ENCODE data around the gene TXLNA.

The TXLNA gene

DNA sequence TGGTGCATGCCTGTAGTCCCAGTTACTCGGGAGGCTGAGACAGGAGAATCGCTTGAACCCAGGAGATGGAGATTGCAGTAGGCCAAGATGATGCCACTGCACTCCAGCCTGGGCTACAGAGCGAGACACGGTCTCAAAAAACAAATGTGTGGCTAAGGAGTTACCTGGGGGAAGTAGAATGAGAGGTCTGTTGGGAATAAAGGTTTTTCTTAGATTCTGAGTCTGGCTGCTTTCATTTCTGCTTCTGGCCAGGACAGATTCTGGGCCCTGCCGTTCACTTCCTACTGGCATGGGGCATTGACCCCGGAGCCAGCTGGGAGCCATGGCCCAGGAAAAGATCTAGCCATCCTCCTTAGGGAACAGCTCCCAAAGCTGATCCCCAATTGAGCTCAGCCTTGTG lies 29.0 kb downstream of the TXLNA start:
- DNase-seq (ENCODE audit: low read depth) = no peak
- TF ChIP-seq CTCF (IDR thresholded peaks at IDR 0.05; ENCODE audit: low read depth, low read length, missing control alignments) = no peak
- no peak overlapping the region for H3K4me3 ChIP-seq (ENCODE audit: low read depth, low read length)
- in situ Hi-C loops (cut with HindIII; ENCODE audit: low sequenced_read_pairs) = loop anchor here (10.0 kb wide), 1 partner anchor 166 kb away; no protein-coding TSS in a partner anchor

- in situ Hi-C loops (cut with HindIII; ENCODE audit: low sequenced_read_pairs) = loop anchor here (10.0 kb wide), 1 partner anchor 166 kb away; no protein-coding TSS in a partner anchor
- TF ChIP-seq CTCF (IDR thresholded peaks at IDR 0.05; ENCODE audit: low read depth, low read length, missing control alignments) = no peak
- no peak within 1 kb of the TSS for H3K4me3 ChIP-seq (ENCODE audit: low read depth, low read length)
- no peak for DNase-seq (ENCODE audit: low read depth)
Observed at GRCh38 chr1:32208891-32209328, 29.4 kb downstream of the TXLNA start, which contains the start of gene DCDC2B. DCDC2B (plus strand) TSS chr1:32209089; CDS start chr1:32209094, 5 bp downstream.

DNA sequence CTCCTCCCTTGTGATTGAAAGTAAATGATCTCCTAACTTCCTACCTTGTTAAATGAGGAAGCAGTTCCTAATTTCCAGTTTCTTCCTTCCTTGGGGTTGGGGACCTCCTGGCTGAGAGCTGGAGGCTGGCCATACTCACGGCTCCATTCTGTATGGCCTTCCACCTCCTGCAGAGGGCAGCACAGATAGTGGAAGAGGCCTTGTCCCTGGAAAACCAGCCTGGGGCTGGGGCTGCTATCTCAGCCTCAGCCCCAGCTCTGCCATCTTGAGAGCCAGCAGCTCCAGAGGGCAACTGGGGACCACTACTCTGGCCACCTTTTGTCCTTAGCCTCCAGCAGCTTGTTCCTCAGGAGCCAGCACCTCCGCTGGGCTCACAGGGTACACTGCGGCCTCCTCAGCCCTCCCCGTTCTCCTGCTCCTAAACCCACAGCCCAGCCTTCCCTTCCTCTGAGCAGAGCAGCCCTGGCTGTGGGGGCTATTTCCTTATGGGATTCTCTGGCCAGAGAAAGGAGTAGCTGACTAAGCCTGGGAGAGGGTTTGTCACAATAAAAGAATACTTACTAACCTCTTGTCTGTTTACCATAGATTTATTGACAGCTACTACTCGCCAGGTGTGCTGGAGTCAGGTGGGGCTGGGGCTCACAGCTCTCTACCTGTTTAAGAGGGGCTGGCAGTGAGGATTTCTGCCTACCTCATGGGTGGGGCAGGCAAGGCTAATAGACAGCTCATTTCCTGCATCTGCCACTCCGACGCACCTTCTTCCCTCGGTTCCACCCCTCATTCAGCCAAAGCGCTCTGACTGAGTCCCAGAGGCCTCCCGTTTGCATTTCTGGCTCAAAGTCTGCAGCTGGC lies 36.4 kb downstream of the TXLNA start:
- no peak for DNase-seq (ENCODE audit: low read depth)
- peak; percentile 88 for TF ChIP-seq CTCF (IDR thresholded peaks at IDR 0.05; ENCODE audit: low read depth, low read length, missing control alignments)
- in situ Hi-C loops (cut with HindIII; ENCODE audit: low sequenced_read_pairs) = no loop called here
- H3K4me3 ChIP-seq (ENCODE audit: low read depth, low read length) = no peak overlapping the region

DNA sequence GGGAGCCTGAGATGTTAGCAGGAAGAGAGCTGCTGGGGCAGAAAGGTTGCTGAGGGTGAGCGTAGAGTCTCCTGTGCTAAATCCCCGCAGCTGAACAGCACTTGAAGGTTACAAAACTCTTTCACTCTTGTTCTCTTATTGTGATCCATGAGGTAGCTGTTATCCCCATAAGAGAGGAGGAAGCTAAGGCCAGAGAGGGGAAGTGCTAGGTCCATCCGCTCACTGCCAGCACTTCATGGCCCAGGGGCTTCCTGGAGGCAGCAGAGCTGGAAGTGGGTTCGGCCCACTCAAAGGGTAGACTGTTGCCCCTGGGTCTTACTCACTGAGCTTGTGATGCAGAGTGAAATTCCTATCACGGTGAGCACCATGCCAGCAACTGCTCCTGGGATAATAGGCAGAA lies 37.1 kb downstream of the TXLNA start:
- no peak for DNase-seq (ENCODE audit: low read depth)
- no peak for TF ChIP-seq CTCF (IDR thresholded peaks at IDR 0.05; ENCODE audit: low read depth, low read length, missing control alignments)
- no peak overlapping the region for H3K4me3 ChIP-seq (ENCODE audit: low read depth, low read length)
- in situ Hi-C loops (cut with HindIII; ENCODE audit: low sequenced_read_pairs) = no loop called here

- in situ Hi-C loops (cut with HindIII; ENCODE audit: low sequenced_read_pairs) = no loop called here
- DNase-seq (ENCODE audit: low read depth) = no peak
- no peak for TF ChIP-seq CTCF (IDR thresholded peaks at IDR 0.05; ENCODE audit: low read depth, low read length, missing control alignments)
- H3K4me3 ChIP-seq (ENCODE audit: low read depth, low read length) = no peak overlapping the region
Observed at GRCh38 chr1:32219022-32219421, 39.5 kb downstream of the TXLNA start.

DNA sequence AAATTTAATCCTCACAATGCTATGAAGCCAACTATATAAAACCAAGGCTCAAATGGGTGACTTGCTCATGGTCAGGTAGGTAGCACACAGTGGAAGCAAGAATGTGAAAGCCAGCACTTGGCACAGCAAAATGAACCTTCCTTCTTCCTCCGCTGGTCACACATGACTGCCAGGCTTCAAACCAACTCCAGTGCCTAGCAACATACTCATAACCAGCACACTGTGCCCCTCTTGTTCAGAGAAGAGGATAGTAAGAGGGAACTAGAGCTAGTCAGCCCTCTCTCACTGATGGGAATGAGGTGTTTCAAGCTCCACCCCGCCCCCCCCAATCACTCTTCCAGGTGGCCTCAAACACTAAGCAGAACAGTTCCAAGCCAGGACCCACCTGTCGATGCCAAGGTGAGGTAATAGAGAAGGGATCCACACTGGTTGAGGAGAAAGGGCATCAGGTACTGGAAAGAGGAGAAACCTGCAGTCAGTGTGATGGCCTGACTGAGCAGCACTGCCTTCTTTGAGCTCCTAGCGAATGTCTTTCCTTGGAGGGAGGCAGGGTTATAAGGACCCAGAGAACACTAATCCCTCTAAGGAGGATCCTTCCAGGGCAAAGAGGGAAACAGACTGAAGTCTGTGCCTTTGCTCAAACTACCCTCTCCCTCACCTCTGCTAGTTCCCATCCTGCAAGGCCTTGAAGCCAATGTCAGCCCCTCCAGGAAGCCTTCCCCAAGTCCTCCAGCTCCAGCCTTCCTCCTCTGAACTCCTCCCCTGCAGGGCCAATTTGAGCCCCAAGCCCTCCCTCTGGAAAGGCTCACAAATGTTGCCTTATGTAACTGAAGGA lies 41.5 kb downstream of the TXLNA start:
- TF ChIP-seq CTCF (IDR thresholded peaks at IDR 0.05; ENCODE audit: low read depth, low read length, missing control alignments) = no peak
- peak overlapping the region; percentile 98 for H3K4me3 ChIP-seq (ENCODE audit: low read depth, low read length)
- DNase-seq (ENCODE audit: low read depth) = no peak
- in situ Hi-C loops (cut with HindIII; ENCODE audit: low sequenced_read_pairs) = no loop called here
